ENCODE results near the gene IL12RB2. TPM values are rescaled to one million over a fixed set of nuclear protein-coding genes. Genes with fewer than 3 reads are reported as not detected.

IL12RB2 gene
- total and polyA plus RNA-seq, 10 of the 15 experiments (the other 5 are each of a cell fraction or from before 2014, with no cell fraction given) = 0.15 to 1.1 (median 0.54) TPM; not detected in 1

DNA sequence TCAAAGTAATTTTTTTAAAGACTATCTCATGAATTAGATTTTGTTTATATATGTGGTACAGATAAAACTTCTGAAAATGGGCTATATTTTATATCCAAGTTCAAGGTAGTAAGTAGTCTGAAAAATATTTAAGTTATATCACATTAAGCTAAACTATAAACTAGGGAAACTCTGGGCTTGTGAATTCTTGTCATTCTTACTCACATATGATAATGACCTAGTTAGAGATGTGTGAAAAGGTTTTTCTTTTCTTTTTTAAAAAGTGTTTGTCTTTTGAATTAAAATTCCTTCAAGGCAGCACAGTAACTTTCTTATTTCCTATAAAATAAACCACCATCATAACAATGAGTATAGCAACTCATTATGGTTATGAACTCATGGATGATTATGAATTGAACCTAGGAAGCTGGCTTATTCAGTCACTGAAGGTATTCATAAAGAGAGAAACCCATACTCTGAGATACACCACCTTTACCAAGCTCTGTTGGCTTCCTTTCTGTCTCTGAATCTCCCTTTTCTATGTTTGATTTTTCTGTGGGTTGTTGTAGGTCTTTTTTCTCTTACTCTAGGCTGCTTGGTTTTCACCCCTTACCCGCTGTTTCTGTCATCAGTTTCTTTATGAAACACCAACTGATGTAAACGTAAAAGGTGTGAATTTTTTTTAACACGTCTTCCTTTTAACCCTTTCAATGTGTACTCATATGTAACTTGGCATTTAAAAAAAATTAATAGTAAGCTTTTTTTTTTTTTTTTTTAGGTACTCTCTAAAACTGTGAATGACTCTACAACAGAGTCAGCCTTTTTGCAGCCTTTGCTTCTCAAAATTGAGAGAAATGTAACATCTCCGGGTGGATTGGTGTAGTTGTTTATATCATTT, 25.2 kb downstream of the IL12RB2 start:
- CTCF ChIA-PET = interaction anchor here (0.6 to 3.6 kb wide), 17 partner anchors 8 to 338 kb away, joined by 3 to 31 read pairs (median 3); no protein-coding TSS in a partner anchor
- H3K79me2 ChIP-seq (ENCODE audit: control insufficient read depth, insufficient read depth, low read length) = no peaks in the 10 kb centered on the region
- RAD21 ChIA-PET (ENCODE audit: unreplicated experiment) = interaction anchor here (0.7 to 3.1 kb wide), 17 partner anchors 10 to 343 kb away, joined by 3 to 21 read pairs (median 5); partner anchors contain the start of gene IL23R
- peak overlapping the region; percentile 83 for H3K27ac ChIP-seq (ENCODE audit: control insufficient read depth, insufficient read depth)
- ATAC-seq (peak; percentile 97), FAIRE-seq (peak; percentile 76), DNase-seq (ENCODE audit: low read depth, low spot score) (peak; percentile 91)
- H3K27me3 ChIP-seq (replicated peaks in 1 of 2; ENCODE audit: control insufficient read depth in 2 of 2, insufficient read depth in 2 of 2, low read length in 1 of 2) = peaks cover 0 to 2% of the 10 kb centered on the region in 2 experiments; a peak in 1 of 4 replicates
- H2AFZ ChIP-seq (ENCODE audit: control insufficient read depth, low read depth, low read length) = peak overlapping the region; percentile 46; the same call in 1 of the 2 replicates
- no TSS peak for BruUV-seq (replicated peaks)
- H3K4me3 ChIP-seq = no peak overlapping the region; the same call in 1 of the 2 replicates
- intact Hi-C loops (cut with micrococcal nuclease; ENCODE audit: unreplicated experiment) (loop anchor here (5.0 to 10.0 kb wide), 5 partner anchors 161 to 1048 kb away; partner anchors contain the start of gene GADD45A), in situ Hi-C loops (cut with MboI) (loop anchor here (10.0 to 25.0 kb wide), 2 partner anchors 422 to 1046 kb away; no protein-coding TSS in a partner anchor)
- POLR2A ChIA-PET = interaction anchor here (0.6 to 1.1 kb wide), 8 partner anchors 10 to 434 kb away, joined by 3 to 7 read pairs (median 3); partner anchors contain the start of gene IL23R
- no peaks in the 10 kb centered on the region; the same call in 2 of the 3 replicates for H3K9me3 ChIP-seq (replicated peaks; ENCODE audit: control insufficient read depth, insufficient read depth, low read length)
- 1% methylated on average over 4 of the region's 4 CpGs for WGBS (ENCODE audit: insufficient coverage, insufficient replicate concordance, low lambda C conversion rate, missing lambda C conversion rate)
- peak overlapping the region; percentile 30 for H3K4me2 ChIP-seq (ENCODE audit: control insufficient read depth, insufficient read depth)
- peak overlapping the region; percentile 15; the same call in 1 of the 2 replicates for H3K9ac ChIP-seq (ENCODE audit: control insufficient read depth, insufficient read depth, low read length)
- SMC1A ChIA-PET (ENCODE audit: uncharacterized antibody, unreplicated experiment) = interaction anchor here (0.6 to 6.0 kb wide), 19 partner anchors 12 to 404 kb away, joined by 3 to 57 read pairs (median 3); partner anchors contain the start of gene SLC35D1
- H3K36me3 ChIP-seq (ENCODE audit: control insufficient read depth in 2 of 2, insufficient read depth in 2 of 2, low read length in 1 of 2) = no peaks in the 10 kb centered on the region
- H3K4me1 ChIP-seq (ENCODE audit: control insufficient read depth, insufficient read depth, low read length) = peaks cover 51% of the 10 kb centered on the region
- no peaks in the 10 kb centered on the region for H4K20me1 ChIP-seq (ENCODE audit: control insufficient read depth, insufficient read depth)
- TF ChIP-seq JUNB (IDR thresholded peaks at IDR 0.05) (peak; percentile 98), TCF3 (IDR thresholded peaks at IDR 0.05; ENCODE audit: borderline replicate concordance, insufficient read depth, low read depth, low read length) (no peak), NR2C1 (IDR thresholded peaks at IDR 0.05) (peak; percentile 50; the same call in 1 of the 2 replicates), TCF7 (IDR thresholded peaks at IDR 0.05; ENCODE audit: borderline replicate concordance) (peak; percentile 75; the same call in 1 of the 2 replicates), MTA3 (IDR thresholded peaks at IDR 0.05; ENCODE audit: borderline replicate concordance, low read length) (peak; percentile 82)
- TF ChIP-seq, protein P1, sequence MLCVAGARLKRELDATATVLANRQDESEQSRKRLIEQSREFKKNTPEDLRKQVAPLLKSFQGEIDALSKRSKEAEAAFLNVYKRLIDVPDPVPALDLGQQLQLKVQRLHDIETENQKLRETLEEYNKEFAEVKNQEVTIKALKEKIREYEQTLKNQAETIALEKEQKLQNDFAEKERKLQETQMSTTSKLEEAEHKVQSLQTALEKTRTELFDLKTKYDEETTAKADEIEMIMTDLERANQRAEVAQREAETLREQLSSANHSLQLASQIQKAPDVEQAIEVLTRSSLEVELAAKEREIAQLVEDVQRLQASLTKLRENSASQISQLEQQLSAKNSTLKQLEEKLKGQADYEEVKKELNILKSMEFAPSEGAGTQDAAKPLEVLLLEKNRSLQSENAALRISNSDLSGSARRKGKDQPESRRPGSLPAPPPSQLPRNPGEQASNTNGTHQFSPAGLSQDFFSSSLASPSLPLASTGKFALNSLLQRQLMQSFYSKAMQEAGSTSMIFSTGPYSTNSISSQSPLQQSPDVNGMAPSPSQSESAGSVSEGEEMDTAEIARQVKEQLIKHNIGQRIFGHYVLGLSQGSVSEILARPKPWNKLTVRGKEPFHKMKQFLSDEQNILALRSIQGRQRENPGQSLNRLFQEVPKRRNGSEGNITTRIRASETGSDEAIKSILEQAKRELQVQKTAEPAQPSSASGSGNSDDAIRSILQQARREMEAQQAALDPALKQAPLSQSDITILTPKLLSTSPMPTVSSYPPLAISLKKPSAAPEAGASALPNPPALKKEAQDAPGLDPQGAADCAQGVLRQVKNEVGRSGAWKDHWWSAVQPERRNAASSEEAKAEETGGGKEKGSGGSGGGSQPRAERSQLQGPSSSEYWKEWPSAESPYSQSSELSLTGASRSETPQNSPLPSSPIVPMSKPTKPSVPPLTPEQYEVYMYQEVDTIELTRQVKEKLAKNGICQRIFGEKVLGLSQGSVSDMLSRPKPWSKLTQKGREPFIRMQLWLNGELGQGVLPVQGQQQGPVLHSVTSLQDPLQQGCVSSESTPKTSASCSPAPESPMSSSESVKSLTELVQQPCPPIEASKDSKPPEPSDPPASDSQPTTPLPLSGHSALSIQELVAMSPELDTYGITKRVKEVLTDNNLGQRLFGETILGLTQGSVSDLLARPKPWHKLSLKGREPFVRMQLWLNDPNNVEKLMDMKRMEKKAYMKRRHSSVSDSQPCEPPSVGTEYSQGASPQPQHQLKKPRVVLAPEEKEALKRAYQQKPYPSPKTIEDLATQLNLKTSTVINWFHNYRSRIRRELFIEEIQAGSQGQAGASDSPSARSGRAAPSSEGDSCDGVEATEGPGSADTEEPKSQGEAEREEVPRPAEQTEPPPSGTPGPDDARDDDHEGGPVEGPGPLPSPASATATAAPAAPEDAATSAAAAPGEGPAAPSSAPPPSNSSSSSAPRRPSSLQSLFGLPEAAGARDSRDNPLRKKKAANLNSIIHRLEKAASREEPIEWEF (IDR thresholded peaks at IDR 0.05; ENCODE audit: insufficient replicate concordance, low read depth, low read length) = peak; percentile 90
- TF ChIP-seq, protein P2, sequence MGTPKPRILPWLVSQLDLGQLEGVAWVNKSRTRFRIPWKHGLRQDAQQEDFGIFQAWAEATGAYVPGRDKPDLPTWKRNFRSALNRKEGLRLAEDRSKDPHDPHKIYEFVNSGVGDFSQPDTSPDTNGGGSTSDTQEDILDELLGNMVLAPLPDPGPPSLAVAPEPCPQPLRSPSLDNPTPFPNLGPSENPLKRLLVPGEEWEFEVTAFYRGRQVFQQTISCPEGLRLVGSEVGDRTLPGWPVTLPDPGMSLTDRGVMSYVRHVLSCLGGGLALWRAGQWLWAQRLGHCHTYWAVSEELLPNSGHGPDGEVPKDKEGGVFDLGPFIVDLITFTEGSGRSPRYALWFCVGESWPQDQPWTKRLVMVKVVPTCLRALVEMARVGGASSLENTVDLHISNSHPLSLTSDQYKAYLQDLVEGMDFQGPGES (IDR thresholded peaks at IDR 0.05) = no peak
- TF ChIP-seq, protein P3, sequence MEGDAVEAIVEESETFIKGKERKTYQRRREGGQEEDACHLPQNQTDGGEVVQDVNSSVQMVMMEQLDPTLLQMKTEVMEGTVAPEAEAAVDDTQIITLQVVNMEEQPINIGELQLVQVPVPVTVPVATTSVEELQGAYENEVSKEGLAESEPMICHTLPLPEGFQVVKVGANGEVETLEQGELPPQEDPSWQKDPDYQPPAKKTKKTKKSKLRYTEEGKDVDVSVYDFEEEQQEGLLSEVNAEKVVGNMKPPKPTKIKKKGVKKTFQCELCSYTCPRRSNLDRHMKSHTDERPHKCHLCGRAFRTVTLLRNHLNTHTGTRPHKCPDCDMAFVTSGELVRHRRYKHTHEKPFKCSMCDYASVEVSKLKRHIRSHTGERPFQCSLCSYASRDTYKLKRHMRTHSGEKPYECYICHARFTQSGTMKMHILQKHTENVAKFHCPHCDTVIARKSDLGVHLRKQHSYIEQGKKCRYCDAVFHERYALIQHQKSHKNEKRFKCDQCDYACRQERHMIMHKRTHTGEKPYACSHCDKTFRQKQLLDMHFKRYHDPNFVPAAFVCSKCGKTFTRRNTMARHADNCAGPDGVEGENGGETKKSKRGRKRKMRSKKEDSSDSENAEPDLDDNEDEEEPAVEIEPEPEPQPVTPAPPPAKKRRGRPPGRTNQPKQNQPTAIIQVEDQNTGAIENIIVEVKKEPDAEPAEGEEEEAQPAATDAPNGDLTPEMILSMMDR (IDR thresholded peaks at IDR 0.05 in 2 of 3, conservative IDR thresholded peaks at IDR 0.05 in 1 of 3; ENCODE audit: control insufficient read depth in 2 of 3, extremely low read depth in 1 of 3, insufficient read depth in 1 of 3, low read depth in 3 of 3, low read length in 3 of 3) = no peak
- TF ChIP-seq, protein P4, sequence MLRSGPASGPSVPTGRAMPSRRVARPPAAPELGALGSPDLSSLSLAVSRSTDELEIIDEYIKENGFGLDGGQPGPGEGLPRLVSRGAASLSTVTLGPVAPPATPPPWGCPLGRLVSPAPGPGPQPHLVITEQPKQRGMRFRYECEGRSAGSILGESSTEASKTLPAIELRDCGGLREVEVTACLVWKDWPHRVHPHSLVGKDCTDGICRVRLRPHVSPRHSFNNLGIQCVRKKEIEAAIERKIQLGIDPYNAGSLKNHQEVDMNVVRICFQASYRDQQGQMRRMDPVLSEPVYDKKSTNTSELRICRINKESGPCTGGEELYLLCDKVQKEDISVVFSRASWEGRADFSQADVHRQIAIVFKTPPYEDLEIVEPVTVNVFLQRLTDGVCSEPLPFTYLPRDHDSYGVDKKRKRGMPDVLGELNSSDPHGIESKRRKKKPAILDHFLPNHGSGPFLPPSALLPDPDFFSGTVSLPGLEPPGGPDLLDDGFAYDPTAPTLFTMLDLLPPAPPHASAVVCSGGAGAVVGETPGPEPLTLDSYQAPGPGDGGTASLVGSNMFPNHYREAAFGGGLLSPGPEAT (IDR thresholded peaks at IDR 0.05; ENCODE audit: low read depth) = peak; percentile 99
